GM12892 (cell line): ENCODE data around the gene NHLRC4.

Experiments used
- POLR2A ChIP-seq: IDR thresholded peaks from 2 replicates; pipeline ENCODE4 v1.6.1; 2011; ENCODE audit warnings: low read depth, low read length, control low read depth
- POLR2AphosphoS5 ChIP-seq: IDR thresholded peaks from 2 replicates; pipeline ENCODE4 v1.6.1; 2011; ENCODE audit warnings: low read depth, low read length, control low read depth

GRCh38 chr16:521381-522210, 45.2 kb upstream of the NHLRC4 start:
- TF ChIP-seq POLR2A (no peak), POLR2AphosphoS5 (no peak)
